HG02973 (cell line): Measurements from ENCODE around the gene MATN4.

Source experiments
- ATAC-seq: cut with Tn5 transposase; IDR thresholded peaks from one replicate; pipeline ENCODE4 v1.9.1; 2021; ENCODE audit warnings: moderate library complexity; ENCODE audit not compliant: unreplicated experiment

Gene MATN4

DNA sequence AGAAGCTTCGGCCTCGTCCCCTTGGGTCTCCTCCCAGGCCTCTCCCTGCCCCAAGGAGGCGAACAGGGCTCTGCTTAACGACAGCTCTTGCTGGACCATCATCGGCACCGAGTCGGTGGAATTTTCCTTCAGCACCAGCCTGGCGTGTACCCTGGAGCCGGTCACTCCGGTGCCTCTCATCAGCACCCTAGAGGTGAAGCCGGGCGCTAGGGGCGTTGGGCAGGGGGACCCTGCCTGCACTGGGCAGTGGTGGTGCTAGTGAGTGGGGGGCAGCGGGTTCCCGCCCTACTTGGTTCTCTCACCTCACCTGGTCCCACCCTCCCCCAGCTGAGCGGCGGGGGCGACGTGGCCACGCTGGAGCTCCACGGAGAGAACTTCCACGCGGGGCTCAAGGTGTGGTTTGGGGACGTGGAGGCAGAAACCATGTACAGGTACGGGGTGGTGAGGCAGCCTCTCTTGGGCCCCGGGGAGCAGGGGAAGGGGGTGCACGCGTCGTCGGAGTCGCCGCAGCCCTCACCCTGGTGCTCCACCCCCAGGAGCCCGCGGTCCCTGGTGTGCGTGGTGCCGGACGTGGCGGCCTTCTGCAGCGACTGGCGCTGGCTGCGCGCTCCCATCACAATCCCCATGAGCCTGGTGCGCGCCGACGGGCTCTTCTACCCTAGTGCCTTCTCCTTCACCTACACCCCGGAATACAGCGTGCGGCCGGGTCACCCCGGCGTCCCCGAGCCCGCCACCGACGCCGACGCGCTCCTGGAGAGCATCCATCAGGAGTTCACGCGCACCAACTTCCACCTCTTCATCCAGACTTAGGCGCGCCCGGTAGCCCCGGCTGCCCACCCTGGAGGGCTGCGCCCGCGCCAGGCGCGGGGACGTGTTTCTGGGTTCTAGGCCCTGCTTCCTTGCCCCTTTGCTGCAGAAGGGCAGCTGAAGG is 8.3 kb upstream of the MATN4 start:
- no peak for ATAC-seq

DNA sequence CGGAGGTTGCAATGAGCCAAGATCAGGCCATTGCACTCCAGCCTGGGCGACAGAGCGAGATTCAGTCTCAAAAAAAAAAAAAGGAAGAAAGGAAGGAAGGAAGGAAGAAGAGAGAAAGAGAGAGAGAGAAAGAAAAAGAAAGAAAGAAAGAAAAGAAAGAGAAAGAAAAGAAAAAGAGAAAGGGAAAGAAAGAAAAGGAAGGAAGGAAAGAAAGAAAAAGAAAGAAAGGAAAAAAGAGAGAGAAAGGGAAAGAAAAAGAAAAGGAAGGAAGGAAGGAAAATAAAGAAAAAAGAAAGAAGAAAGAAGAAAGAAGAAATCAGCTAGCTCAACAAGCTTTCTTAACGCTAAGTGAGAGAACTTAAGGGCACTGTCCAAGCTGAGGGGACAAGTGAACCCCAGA is 7.6 kb upstream of the MATN4 start:
- no peak for ATAC-seq

DNA sequence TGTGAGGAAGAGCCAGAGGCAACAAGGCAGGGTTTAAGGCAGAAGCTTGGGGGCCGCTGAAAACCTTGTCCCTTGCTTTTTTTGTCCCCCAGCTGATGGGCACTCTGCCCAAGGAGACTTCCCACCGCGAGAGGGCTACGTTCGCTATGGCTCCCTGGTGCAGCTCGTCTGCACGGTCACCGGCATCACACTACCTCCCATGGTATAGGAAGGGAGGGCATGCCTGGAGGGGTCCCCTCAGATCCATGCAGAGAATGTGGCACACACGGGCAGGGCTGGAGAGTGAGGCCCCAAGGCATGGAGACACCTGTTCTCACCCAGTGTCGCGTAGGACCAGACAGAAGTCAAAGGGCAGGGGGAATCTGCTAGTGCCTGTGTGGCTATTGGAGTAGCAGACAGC is 5.8 kb upstream of the MATN4 start:
- no peak for ATAC-seq

DNA sequence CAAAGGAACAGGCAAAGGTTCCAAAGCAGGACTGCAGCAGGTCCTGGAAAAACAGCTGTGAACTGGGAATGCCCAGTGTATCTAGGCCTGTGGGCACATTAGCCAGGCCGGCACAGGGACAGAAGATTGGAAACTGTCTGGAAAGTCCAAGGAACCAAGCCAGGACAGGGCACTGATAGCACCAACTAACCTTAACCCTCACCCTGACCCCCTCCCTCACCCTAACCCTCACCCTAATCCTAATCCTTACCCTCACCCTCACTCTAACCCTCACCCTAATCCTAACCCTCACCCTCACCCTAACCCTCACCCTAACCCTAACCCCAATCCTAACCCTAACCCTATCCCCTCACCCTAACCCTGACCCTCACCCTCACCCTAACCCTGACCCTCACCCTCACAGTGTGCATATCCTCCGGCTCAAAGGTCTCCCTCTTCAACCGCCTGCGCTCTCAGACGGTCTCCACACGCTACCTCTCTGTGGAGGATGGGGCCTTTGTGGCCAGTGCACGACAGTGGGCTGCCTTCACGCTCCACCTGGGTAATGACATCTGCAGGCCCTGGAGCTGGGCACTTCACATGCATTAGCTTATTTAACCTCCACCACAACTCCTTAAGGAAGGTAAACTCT is 5.1 kb upstream of the MATN4 start:
- no peak for ATAC-seq

DNA sequence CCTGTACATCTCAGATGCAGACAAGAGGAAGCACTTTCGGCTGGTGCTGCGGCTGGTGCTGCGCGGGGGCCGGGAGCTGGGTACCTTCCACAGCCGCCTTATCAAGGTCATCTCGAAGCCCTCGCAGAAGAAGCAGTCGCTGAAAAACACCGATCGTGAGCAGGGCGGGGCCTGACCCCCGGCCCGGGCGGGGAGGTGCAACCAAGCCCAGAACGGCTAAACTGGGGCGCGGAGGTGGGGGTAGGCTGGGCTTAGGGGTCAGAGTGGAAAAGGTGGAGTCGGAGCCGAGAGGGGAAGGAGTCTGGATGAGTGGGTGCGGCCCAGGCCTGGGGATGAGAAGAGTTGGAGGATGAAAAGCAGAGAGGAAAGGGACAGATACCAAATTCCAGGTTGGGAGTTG is 4.1 kb upstream of the MATN4 start:
- ATAC-seq = no peak

DNA sequence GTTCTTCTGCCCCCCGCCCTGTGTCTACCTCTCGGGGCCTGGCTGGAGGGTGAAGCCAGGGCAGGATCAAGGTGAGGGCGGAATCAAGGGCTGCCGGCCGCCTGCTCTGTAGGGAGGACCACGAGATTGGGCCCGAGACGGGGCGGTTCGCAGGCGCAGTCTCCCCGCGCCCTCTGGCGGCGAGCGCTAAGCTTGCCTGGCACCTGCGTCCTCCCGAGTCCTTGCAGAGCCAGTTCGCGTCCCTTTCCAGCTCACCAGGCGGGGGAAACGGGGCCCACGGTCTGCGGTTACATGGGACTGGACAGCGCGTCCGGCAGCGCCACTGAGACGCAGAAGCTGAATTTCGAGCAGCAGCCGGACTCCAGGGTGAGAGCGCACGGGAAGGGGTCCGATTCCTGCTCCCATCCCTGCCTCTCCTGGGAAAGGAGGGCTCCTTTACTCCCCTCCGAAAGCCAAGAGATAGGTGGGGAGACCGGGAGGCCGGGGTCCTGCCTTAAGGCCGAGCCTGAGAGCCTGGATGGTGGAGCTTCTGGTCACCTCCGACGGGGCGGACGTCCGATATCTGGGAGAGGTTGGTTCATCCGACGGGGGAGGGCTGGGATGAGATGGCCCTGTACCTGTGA is 3.6 kb upstream of the MATN4 start:
- no peak for ATAC-seq

DNA sequence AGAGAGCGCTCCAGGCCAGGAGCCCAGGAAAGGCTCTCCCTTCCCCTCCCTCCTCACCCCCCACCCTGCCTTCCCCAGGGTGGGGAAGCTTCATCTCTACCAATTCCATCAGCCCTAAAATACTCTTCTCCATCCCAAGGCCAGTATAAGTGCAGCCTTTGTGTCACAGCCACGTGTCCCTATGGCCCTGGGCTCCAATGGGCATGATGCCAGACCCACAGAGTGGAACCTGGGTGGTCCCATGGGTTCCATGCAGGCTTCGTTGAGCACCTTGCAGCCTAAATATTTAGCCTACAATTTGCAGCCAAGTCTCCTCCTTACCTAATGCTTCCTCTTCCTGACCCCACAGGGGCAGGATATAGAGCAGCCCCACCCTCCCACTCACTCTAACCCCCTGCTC is 976 bp upstream of the MATN4 start:
- ATAC-seq = no peak

DNA sequence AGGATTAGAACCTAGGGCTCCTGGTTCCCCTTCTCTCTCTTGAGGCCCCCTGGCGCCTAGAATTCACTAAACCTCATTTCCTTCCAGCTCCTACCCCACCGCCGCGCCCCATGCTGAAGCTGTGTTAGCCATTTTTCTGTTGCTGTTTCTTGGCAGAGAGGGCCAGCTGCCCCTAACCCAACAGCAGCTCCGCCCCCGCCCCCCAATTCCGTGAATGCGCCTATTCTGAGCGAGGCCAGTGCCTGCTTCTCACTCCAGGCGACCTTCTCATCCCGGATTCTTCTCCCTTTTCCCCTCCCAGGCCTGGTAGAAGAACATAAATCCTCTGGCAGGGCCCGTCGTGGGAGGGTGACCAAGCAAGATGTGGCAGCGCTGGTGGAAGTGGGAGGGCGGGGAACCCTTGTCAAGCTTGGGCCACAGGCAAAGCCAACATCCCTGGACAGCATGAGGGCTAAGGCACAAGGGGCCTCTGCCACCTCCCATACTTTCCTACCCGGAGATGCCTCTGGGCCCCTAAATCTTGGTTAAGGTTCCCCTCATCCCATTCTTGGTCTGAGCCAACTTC is 941 bp downstream of the MATN4 start:
- no peak for ATAC-seq

DNA sequence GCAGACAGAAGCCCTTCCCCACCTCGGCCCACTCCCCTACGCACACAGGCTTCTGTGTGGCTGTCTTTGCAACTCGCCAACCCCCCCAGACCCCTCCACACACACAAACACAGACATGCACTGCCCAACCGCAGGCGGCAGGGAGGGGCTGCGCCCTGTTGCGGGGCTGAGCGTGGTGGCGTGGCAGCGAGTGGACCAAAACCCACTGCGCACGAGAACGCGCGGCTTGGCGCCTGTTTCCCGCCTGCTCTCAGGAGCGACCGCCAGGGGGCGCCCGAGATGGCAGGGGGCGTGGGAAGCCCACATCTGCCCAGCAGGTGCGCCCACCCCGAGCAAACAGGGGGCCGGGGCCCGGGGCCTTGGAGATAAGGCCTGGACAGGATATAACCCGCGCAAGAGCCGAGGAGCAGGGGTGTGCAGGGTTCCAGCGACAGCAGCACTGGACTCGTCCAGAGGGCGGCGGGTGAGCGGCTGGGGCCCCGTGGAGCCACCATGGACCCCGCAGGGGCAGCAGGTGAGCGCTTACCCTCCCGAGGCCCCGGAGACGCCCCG is 1.6 kb downstream of the MATN4 start, which contains the start of gene RBPJL:
RBPJL (plus strand) TSS at position 410 of the 552 bp plus-strand sequence; CDS start at position 493, 83 bp downstream.
- ATAC-seq = no peak

DNA sequence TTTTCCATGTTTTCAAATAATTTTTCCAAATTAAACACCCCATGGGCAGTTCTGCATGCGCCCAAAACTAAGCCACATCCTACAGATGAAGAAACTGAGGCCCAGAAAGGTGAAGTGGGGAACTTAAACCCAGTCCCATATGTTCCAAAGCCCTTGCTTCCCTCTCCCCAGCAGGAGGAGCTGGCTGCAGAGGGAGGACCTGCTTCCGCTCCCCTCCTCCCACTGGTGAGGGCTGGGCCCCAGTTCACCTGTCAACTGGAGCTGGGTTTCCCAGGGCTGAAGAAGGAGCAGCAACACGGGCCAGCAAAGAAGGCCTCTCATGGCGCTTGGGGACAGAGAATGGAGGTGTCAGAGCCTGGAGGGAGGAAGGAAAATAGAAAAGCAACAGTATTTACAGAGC is 2.8 kb downstream of the MATN4 start:
- ATAC-seq = no peak

DNA sequence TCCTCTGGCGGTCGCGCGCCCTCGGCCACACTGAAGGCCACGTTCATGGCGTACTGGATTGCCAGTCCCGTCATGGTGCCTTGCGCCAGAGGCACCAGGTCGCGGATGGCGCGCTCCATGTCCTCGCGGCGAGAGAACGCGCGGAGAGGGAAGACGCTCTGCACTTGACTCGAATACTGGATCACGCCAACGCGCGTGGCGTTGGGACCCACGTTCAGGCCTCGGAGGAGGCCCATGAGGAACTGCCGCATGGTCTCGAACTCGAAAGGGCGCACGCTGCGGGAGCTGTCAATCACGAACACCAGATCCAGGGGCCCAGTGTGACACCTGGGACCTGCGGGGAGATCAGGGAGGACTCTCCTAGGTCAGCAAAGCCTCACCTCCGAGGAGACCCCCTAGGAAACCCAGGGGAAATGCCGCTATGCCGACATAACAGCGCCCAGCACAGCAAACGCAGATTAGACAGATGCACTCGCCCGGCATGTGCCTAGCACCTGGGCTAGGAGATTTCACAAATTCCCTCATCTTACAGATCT is 3.6 kb downstream of the MATN4 start:
- ATAC-seq = no peak

DNA sequence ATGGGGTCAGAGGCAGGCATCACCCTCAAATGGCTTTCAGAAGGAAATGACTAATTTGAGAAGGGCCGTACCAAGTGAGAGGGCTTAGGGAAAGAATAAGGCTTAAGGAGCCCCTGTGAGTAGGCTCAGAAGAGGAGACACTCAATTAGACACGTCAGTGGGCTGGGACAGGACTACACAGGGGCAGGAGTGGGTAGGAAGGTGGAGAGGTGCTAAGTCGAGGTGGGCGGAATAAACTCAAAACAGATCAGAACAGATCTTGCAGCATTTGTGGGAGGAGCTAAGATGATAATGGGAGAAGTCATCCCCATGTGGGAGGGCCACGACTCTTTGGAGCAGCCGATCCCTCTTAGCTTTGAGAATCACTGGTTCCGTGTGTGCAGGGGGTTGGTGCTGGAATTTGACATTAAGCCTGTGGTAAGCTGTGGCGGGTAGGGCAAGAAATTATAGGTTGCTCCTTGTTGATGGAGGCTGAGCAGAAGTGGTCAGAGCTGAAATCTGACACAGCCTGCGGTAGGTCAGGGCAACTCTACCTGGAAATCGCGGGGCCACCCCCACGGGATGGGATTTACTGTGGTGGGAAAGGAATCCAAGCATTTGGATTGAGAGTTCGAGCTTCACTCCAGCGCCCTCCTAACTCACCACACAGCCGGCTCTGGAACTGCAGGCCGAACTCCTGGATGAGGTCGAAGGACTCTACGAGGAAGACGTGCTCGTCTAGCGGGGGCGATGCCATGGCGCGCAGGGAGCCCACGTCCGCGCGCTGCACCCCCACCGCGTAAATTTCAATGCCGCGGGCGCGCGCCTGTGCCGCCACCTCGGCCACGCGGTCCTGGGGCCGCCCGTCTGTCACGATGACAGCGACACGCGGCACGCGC is 4.3 kb downstream of the MATN4 start:
- ATAC-seq = no peak

DNA sequence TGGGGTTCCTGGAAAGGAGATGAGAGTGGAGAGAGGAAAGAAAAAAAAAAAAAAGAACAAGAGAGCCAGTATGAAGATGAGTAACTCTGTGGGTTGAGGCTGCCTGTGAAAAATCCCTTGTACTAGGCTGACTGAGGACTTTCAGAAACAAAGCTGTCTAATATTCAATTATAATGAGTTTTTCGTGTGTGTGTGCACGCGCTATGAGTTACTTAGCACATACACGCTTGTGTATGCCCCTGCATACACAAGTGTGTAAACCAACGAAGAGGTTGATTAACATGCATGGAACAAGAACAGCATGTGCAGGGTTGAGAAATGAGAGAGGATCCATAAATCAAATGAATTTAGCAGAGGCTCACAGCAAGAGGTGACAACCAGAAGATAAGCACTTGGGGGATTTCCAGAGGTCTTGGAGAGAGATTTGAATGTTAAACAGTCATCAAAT is 6.3 kb downstream of the MATN4 start:
- no peak for ATAC-seq

DNA sequence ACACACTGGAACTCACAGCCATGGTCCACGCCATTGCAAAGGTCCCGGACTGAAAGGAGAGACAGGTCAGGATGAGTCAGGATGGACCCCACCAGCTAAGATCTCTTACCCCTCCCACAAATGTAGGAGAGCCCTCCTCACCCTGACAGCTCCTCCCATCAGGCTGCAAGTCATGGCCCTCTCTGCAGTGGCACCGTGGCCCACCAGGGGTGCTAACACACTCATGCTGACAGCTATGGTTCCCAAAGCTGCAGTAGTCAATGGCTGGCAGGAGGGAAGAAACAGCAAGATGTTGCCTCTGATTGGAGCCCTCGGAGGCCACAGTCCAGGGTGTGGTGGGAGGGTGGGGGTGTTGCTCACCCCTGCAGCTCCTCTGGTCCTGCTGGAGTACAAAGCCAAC is 7.1 kb downstream of the MATN4 start:
- no peak for ATAC-seq

DNA sequence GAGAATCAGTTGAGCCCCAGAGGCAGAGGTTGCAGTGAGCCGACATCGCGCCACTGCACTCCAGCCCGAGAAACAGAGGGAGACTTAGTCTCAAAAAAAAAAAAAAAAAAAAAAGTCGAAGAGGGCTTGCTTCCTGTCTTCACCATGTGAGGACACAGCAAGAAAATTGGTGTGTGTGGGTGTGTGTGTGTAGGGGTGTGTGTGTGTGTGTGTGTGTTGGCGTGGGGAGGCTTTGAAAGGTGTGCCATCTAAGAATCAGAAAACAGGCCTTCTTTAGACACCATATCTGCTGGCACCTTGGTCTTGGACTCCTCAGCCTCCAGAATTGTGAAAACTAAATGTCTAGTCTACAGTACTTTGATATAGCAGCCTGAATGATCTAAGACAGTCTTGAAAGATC is 8.3 kb downstream of the MATN4 start:
- ATAC-seq = no peak

DNA sequence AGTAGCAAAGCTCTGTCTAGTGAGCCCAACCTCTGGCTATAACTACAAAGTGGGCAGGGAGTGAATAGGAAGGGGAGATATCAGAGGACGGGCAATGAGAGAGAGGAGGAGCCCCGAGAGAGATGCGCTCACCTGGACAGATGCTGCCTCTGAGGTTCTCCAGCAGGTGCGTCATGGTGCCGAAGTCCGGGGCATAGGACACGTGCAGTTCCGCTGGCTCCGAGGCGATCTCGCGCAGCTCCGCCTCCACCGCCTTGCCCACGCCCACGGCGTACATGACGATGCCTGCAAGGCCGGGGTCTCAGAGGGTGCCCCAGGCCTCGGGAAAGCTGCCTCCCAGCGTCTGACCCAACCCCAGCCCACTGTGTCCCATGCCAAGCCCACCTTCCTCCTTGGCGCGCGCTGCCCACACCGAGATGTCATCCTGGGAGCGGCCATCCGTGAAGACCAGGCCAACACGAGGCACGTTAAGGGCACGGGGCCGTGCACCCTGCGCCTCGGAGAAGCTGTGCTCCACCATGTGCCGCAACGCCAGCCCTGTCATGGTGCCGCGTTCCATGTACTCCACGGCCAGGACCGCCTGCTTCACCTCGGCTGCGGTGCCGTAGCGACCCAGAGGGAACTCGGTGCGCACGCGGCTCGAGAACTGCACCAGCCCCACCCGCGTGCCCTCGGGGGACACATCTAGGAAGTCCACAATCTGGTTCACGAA is 10.2 kb downstream of the MATN4 start:
- no peak for ATAC-seq

DNA sequence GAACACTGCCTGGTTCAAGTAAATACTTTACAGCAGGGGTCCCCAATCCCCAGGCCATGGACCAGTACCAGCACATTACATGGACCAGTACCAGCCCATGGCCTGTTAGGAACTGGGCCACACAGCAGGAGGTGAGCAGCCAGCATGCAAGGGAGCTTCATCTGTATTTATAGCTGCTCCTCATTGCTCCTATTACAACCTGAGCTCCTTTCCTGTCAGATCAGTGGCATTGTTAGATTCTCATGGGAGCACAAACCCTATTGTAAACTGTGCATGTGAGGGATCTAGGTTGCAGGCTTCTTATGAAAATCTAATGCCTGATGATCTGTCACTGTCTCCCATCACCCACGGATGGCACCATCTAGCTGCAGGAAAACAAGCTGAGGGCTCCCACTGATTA is 13.4 kb downstream of the MATN4 start:
- ATAC-seq = no peak

DNA sequence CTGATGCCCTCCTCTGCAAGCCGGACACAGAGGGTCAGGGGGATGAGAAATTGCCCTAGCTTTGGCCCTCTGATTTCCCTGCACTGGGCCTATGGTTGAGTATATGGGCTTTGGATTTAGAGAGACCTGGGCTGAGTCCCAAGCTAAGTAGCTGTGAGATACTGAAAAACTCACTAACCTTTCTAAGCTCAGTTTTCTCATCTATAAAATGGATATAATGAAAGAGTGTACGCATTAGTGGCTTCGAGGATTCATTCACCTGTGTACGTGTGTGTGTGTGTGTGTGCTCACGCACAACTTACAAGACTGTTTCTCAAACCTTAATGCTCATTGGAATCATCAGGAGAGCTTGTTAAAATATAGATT is 14.1 kb downstream of the MATN4 start:
- ATAC-seq = no peak
